ENCODE measurements around the gene LIPC. TPM values are rescaled to one million over a fixed set of nuclear protein-coding genes. Genes with fewer than 3 reads are reported as not detected.

Gene LIPC
- total and polyA plus RNA-seq, 2 of the 4 experiments (the other 2 are of a cell fraction): 0.07 TPM; not detected in 1

- no peaks in the 10 kb centered on the region for H4K20me1 ChIP-seq (ENCODE audit: insufficient read depth, low read length)
- 0 out of 3 replicates have a peak overlapping the region, but pooled peaks have one; percentile 23 for H2BK15ac ChIP-seq (ENCODE audit: low read depth, low read length)
- H3K36me3 ChIP-seq (ENCODE audit: control insufficient read depth, insufficient read depth, low read length): no peaks in the 10 kb centered on the region
- H4K5ac ChIP-seq (ENCODE audit: low read depth, low read length): no peak overlapping the region
- H4K91ac ChIP-seq (ENCODE audit: insufficient read depth, low read depth, low read length): no peak overlapping the region
- DNase-seq: no peak
- ChIA-PET CTCF (no interaction called here), POLR2A (ENCODE audit: unreplicated experiment) (no interaction called here)
- H3K14ac ChIP-seq (replicated peaks; ENCODE audit: low read depth, low read length): no peak overlapping the region
- dilution Hi-C loops (cut with HindIII; ENCODE audit: low sequenced_read_pairs, unreplicated experiment): no loop called here
- no peak overlapping the region for H3K56ac ChIP-seq (ENCODE audit: extremely low read depth, insufficient read depth, low read length)
- no peak overlapping the region for H3K4me3 ChIP-seq (ENCODE audit: insufficient read depth, low read depth, low read length)
- no peak overlapping the region for H2AK9ac ChIP-seq (replicated peaks; ENCODE audit: low read depth, low read length, poor library complexity)
- no CpG with 5 or more reads among the region's 10 CpGs for WGBS, 2 experiments (ENCODE audit: extremely low coverage in 2 of 2, insufficient read length in 1 of 2)
- peaks cover 2% of the 10 kb centered on the region; the same call in 1 of the 2 replicates for H3K4me1 ChIP-seq (ENCODE audit: control insufficient read depth, insufficient read depth, low read length)
- H2BK20ac ChIP-seq (ENCODE audit: low read depth, low read length): no peak overlapping the region
- H3K4me2 ChIP-seq (ENCODE audit: low read depth, low read length): no peak overlapping the region
- H3K9me1 ChIP-seq (ENCODE audit: insufficient read depth, low read length): peaks cover 3% of the 10 kb centered on the region; the same call in 1 of the 2 replicates
- H4K8ac ChIP-seq (ENCODE audit: low read depth in 2 of 2, low read length in 2 of 2): no peak overlapping the region
- H2BK5ac ChIP-seq (ENCODE audit: low read depth, low read length, poor library complexity, severe bottlenecking): no peak overlapping the region
- H3K27ac ChIP-seq (ENCODE audit: insufficient read depth, low read length): no peak overlapping the region
- no peaks in the 10 kb centered on the region for H3K9me3 ChIP-seq (ENCODE audit: control insufficient read depth, insufficient read depth, low read length)
- no TSS peak for BruUV-seq (replicated peaks)
- no peak overlapping the region for H3K9ac ChIP-seq (ENCODE audit: low read depth, low read length)
- TF ChIP-seq FOS (IDR thresholded peaks at IDR 0.05; ENCODE audit: low read depth, low read length) (no peak), POLR2A (IDR thresholded peaks at IDR 0.05; ENCODE audit: low read depth, low read length) (no peak), RFX5 (IDR thresholded peaks at IDR 0.05; ENCODE audit: low read depth, low read length) (no peak), ELK1 (IDR thresholded peaks at IDR 0.05; ENCODE audit: borderline replicate concordance, low read depth, low read length) (no peak), BHLHE40 (IDR thresholded peaks at IDR 0.05; ENCODE audit: low read depth, low read length) (no peak), MXI1 (IDR thresholded peaks at IDR 0.05; ENCODE audit: borderline replicate concordance, low read depth, low read length) (no peak), USF2 (IDR thresholded peaks at IDR 0.05; ENCODE audit: low read depth, low read length) (no peak)
- peak overlapping the region; percentile 26 for H2AFZ ChIP-seq (replicated peaks; ENCODE audit: low read length, poor library complexity)
- H2AK5ac ChIP-seq (ENCODE audit: low read depth, low read length): no peak overlapping the region
- H3K79me1 ChIP-seq (ENCODE audit: low read depth in 1 of 2, low read length in 2 of 2): no peaks in the 10 kb centered on the region
- intact Hi-C loops (cut with micrococcal nuclease): no loop called here
- H3K23ac ChIP-seq (ENCODE audit: low read depth, low read length): no peak overlapping the region
- no peak overlapping the region for H3K18ac ChIP-seq (ENCODE audit: low read depth, low read length)
- H3K4ac ChIP-seq (ENCODE audit: low read depth, low read length): no peak overlapping the region
- no peak overlapping the region for H2BK120ac ChIP-seq (ENCODE audit: low read depth, low read length)
- no peak for ATAC-seq (ENCODE audit: low read depth)
- H3K27me3 ChIP-seq (ENCODE audit: control insufficient read depth, insufficient read depth, low read length): no peaks in the 10 kb centered on the region
- in situ Hi-C loops (cut with MboI; ENCODE audit: low sequenced_read_pairs): no loop called here
Observed at GRCh38 chr15:58512522-58512921, 80.7 kb downstream of the LIPC start.

All from IMR-90 (cell line).